Stimulated activated CD8-positive, alpha-beta memory T cell treated with anti-CD3 and anti-CD28 coated beads, Interleukin-4, amount 100 ng/mL, for 48 hours (primary cell): ENCODE data around the gene APOOL.

Experiments
- DNase-seq: peaks from one replicate; pipeline ENCODE4 v3.0.0-alpha.2; 2020

APOOL gene

GRCh38 chrX:85089321-85089840 lies 85.7 kb downstream of the APOOL start:
- DNase-seq: no peak

GRCh38 chrX:85107407-85107806 lies 103.7 kb downstream of the APOOL start:
- no peak for DNase-seq

- no peak for DNase-seq
Observed at GRCh38 chrX:85108165-85108564, 104.5 kb downstream of the APOOL start.

- DNase-seq: peak; percentile 24
Observed at GRCh38 chrX:85109235-85109634, 105.6 kb downstream of the APOOL start.

GRCh38 chrX:85111347-85111746 lies 107.7 kb downstream of the APOOL start:
- peak; percentile 23 for DNase-seq

GRCh38 chrX:85112293-85112692 lies 108.6 kb downstream of the APOOL start:
- no peak for DNase-seq

GRCh38 chrX:85113746-85114145 lies 110.1 kb downstream of the APOOL start:
- DNase-seq: no peak

GRCh38 chrX:85114171-85114570 lies 110.5 kb downstream of the APOOL start:
- DNase-seq: no peak

GRCh38 chrX:85114776-85115175 lies 111.1 kb downstream of the APOOL start:
- no peak for DNase-seq

GRCh38 chrX:85115252-85115651 lies 111.6 kb downstream of the APOOL start:
- DNase-seq: no peak

- DNase-seq: no peak
Observed at GRCh38 chrX:85136409-85136808, 132.7 kb downstream of the APOOL start.

GRCh38 chrX:85139422-85139821 lies 135.7 kb downstream of the APOOL start:
- no peak for DNase-seq

GRCh38 chrX:85140964-85141363 lies 137.3 kb downstream of the APOOL start:
- no peak for DNase-seq
